HCT116 (cell line): ENCODE measurements around the gene CD82. TPM values are rescaled to one million over a fixed set of nuclear protein-coding genes. Genes with fewer than 3 reads are reported as not detected.

ENCODE experiments used
- ATAC-seq: fragments of 200-7000 bp; cut with Tn5 transposase; 2 replicates; pipeline ENCODE4 v1.9.1; 2020; ENCODE audit warnings: mild to moderate bottlenecking, moderate library complexity
- BruUV-seq: library from RNA; stranded (reverse); fragments of 400-500 nt; replicated peaks from 2 replicates; lab custom pipeline; 2021; lab: Mats Ljungman, UMichigan
- CTCF ChIA-PET: fragments of 300-600 bp; sonication (Branson Sonifier 250); formaldehyde crosslinking; loops from one replicate; lab custom pipeline; 2021; ENCODE audit warnings: antibody characterized with exemption; lab: Charles Lee
- POLR2A ChIA-PET: fragments of 300-600, 350-600 bp; sonication (Branson Sonifier 250); formaldehyde crosslinking; loops from one replicate; lab custom pipeline; 2021; ENCODE audit warnings: antibody characterized with exemption; lab: Charles Lee
- RAD21 ChIA-PET, 2 experiments: fragments of 300-600 bp; sonication (Branson Sonifier 250); formaldehyde crosslinking; loops; one replicate each; lab custom pipeline; 2023; ENCODE audit warnings: low total read pairs in 2 of 2; ENCODE audit not compliant: uncharacterized antibody in 2 of 2, unreplicated experiment in 2 of 2, low non-redundant PET in 1 of 2; lab: Charles Lee
- DNase-seq: peaks from one replicate; pipeline ENCODE4 v3.0.0-alpha.2; 2010; ENCODE audit warnings: low read depth, low spot score
- H2AFZ ChIP-seq: fragments of 200-600 bp; shearing (Covaris generic), sonication (generic); 2 replicates; pipeline ENCODE4 v1.6.1; 2017; ENCODE audit warnings: low read depth, mixed run types, mixed read lengths, antibody characterized with exemption, low read length; ENCODE audit not compliant: poor library complexity, severe bottlenecking
- H3K27ac ChIP-seq: 2 replicates; pipeline ENCODE4 v1.5.1; 2012; ENCODE audit warnings: low read depth, low read length
- H3K27me3 ChIP-seq: fragments of 200-600 bp; sonication (generic); 2 replicates; pipeline ENCODE4 v1.6.1; 2016; ENCODE audit warnings: mixed run types, low read length, mixed read lengths; ENCODE audit not compliant: insufficient read depth
- H3K36me3 ChIP-seq, 2 experiments: fragments of 200-500 bp in 1 of 2; fragments of 200-600 bp in 1 of 2; sonication (Bioruptor generic) in 1 of 2; sonication (generic) in 1 of 2; 2 replicates each; pipeline versions ENCODE4 v1.5.1 to v1.6.1; 2014 to 2016; ENCODE audit warnings: low read length in 2 of 2, inconsistent platforms in 1 of 2, mixed read lengths in 1 of 2, mixed run types in 1 of 2; ENCODE audit not compliant: insufficient read depth in 2 of 2, control insufficient read depth in 1 of 2
- H3K4me1 ChIP-seq, 2 experiments: fragments of 200-600 bp in 1 of 2; sonication (generic) in 1 of 2; 2 replicates each; pipeline versions ENCODE4 v1.5.1 to v1.6.1; 2012 to 2017; ENCODE audit warnings: low read length in 2 of 2, inconsistent platforms in 1 of 2, mild to moderate bottlenecking in 1 of 2, mixed read lengths in 1 of 2, mixed run types in 1 of 2, moderate library complexity in 1 of 2; ENCODE audit not compliant: insufficient read depth in 2 of 2, control insufficient read depth in 1 of 2
- H3K4me2 ChIP-seq: fragments of 200-600 bp; sonication (generic); 2 replicates; pipeline ENCODE4 v1.6.1; 2017; ENCODE audit warnings: mixed run types, low read length, mixed read lengths
- H3K4me3 ChIP-seq, 2 experiments: fragments of 200-600 bp in 1 of 2; sonication (generic) in 1 of 2; replicated peaks in 1 of 2; 2 replicates each; pipeline ENCODE4 v1.5.1; 2011 to 2016; ENCODE audit warnings: low read length in 2 of 2, control low read depth in 1 of 2, low read depth in 1 of 2, mild to moderate bottlenecking in 1 of 2, mixed read lengths in 1 of 2, mixed run types in 1 of 2
- H3K79me2 ChIP-seq: fragments of 200-600 bp; sonication (generic); 2 replicates; pipeline ENCODE4 v1.6.1; 2017; ENCODE audit warnings: mild to moderate bottlenecking, mixed run types, low read length, moderate library complexity, mixed read lengths; ENCODE audit not compliant: insufficient read depth
- H3K9ac ChIP-seq: fragments of 200-600 bp; sonication (generic); 2 replicates; pipeline ENCODE4 v1.6.1; 2016; ENCODE audit warnings: low read length, mixed read lengths
- H3K9me2 ChIP-seq: fragments of 200-600 bp; sonication (generic), shearing (Covaris generic); 2 replicates; pipeline ENCODE4 v1.6.1; 2017; ENCODE audit warnings: mixed run types, mild to moderate bottlenecking, moderate library complexity; ENCODE audit not compliant: insufficient read depth
- H3K9me3 ChIP-seq, 2 experiments: fragments of 200-500 bp in 1 of 2; fragments of 200-600 bp in 1 of 2; sonication (Bioruptor generic) in 1 of 2; sonication (generic) in 1 of 2; 2 replicates each; pipeline ENCODE4 v1.6.1; 2014 to 2017; ENCODE audit warnings: low read length in 2 of 2, mixed read lengths in 2 of 2, inconsistent platforms in 1 of 2, low read depth in 1 of 2, mild to moderate bottlenecking in 1 of 2, mixed run types in 1 of 2, moderate library complexity in 1 of 2; ENCODE audit not compliant: control insufficient read depth in 1 of 2, insufficient read depth in 1 of 2
- H4K20me1 ChIP-seq: fragments of 200-600 bp; sonication (generic), shearing (Covaris generic); 2 replicates; pipeline ENCODE4 v1.6.1; 2017; ENCODE audit warnings: mixed run types, mild to moderate bottlenecking, moderate library complexity; ENCODE audit not compliant: insufficient read depth
- CEBPB ChIP-seq: IDR thresholded peaks from 2 replicates; pipeline ENCODE4 v1.6.1; 2012; ENCODE audit warnings: low read depth
- EGR1 ChIP-seq: IDR thresholded peaks from 2 replicates; pipeline ENCODE4 v1.6.1; 2012; ENCODE audit warnings: low read depth
- EZH2 ChIP-seq: fragments of 200-600 bp; sonication (generic); IDR thresholded peaks from 2 replicates; pipeline ENCODE4 v1.6.1; 2017; ENCODE audit warnings: antibody characterized with exemption, mixed run types
- MAX ChIP-seq: IDR thresholded peaks from 2 replicates; pipeline ENCODE4 v1.6.1; 2012
- RAD21 ChIP-seq: IDR thresholded peaks from 2 replicates; pipeline ENCODE4 v1.6.1; 2012; ENCODE audit warnings: low read depth, mild to moderate bottlenecking
- SIN3A ChIP-seq: IDR thresholded peaks from 2 replicates; pipeline ENCODE4 v1.6.1; 2012; ENCODE audit warnings: low read depth
- SRF ChIP-seq: IDR thresholded peaks from 2 replicates; pipeline ENCODE4 v1.6.1; 2012; ENCODE audit warnings: low read depth
- TCF7L2 ChIP-seq: IDR thresholded peaks from 2 replicates; pipeline ENCODE4 v1.7.0; 2011; ENCODE audit warnings: borderline replicate concordance, inconsistent platforms; ENCODE audit not compliant: insufficient read depth, insufficient read length; ENCODE audit errors: extremely low read depth
- ZBTB33 ChIP-seq: IDR thresholded peaks from 2 replicates; pipeline ENCODE4 v1.6.1; 2011; ENCODE audit warnings: mild to moderate bottlenecking, low read length, moderate library complexity; ENCODE audit not compliant: insufficient replicate concordance; ENCODE audit errors: extremely low read depth
- ZFX ChIP-seq: fragments of 450-650 bp; IDR thresholded peaks from 2 replicates; pipeline ENCODE4 v1.6.1; 2017
- intact Hi-C: fragments of 100-400 bp; cut with micrococcal nuclease; formaldehyde crosslinking; loops from 2 replicates; pipeline ENCODE4 v1.10.0; 2022
- total RNA-seq: library from RNA; stranded (reverse); gene quantifications from one replicate; pipeline ENCODE4 v1.2.1, GENCODE V29; 2021; ENCODE audit not compliant: unreplicated experiment

The CD82 gene
- total RNA-seq, 1 experiment from 2014 or later = 16.7 TPM

GRCh38 chr11:44623341-44623730 is 57.9 kb downstream of the CD82 start:
- intact Hi-C loops = loop anchor here (5.0 kb wide), 1 partner anchor 154 kb away; no protein-coding TSS in a partner anchor
- BruUV-seq = no TSS peak
- no peak for DNase-seq
- H3K36me3 ChIP-seq = no peaks in the 10 kb centered on the region
- H3K27ac ChIP-seq = no peak overlapping the region
- RAD21 ChIA-PET = no interaction called here
- POLR2A ChIA-PET = no interaction called here
- no peaks in the 10 kb centered on the region for H3K27me3 ChIP-seq
- no peaks in the 10 kb centered on the region for H3K9me3 ChIP-seq
- CTCF ChIA-PET = interaction anchor here (2.8 to 3.8 kb wide), 2 partner anchors 272 to 288 kb away, joined by 10 to 39 read pairs; no protein-coding TSS in a partner anchor
- no peak overlapping the region for H2AFZ ChIP-seq
- no peak overlapping the region for H3K4me3 ChIP-seq
- TF ChIP-seq SRF (no peak), CEBPB (no peak), SIN3A (no peak), EGR1 (no peak), ZFX (no peak), EZH2 (no peak), RAD21 (no peak), TCF7L2 (no peak), MAX (no peak), ZBTB33 (no peak)
- no peak overlapping the region for H3K4me2 ChIP-seq
- H3K79me2 ChIP-seq = no peaks in the 10 kb centered on the region
- ATAC-seq = no peak
- H3K4me1 ChIP-seq = peaks cover 0 to 11% of the 10 kb centered on the region in 2 experiments; a peak in 2 of 4 replicates
- H3K9me2 ChIP-seq = no peaks in the 10 kb centered on the region
- H3K9ac ChIP-seq = no peak overlapping the region
- no peaks in the 10 kb centered on the region for H4K20me1 ChIP-seq
